Activated naive CD8-positive, alpha-beta T cell treated with anti-CD3 and anti-CD28 coated beads, Interleukin-2, amount 10 ng/mL, durations not matched to agents 7 days and 5 days (primary cell): Measurements from ENCODE around the gene CDIP1. TPM values are rescaled to one million over a fixed set of nuclear protein-coding genes. Genes with fewer than 3 reads are reported as not detected.

Experiments used
- ATAC-seq: fragments of 150-1000 bp; cut with Tn5 transposase; one replicate; pipeline ENCODE4 v1.10.0; 2021; ENCODE audit warnings: low read depth, moderate library complexity
- POLR2A ChIA-PET: fragments of 350-600 bp; sonication (Branson Sonifier 250); formaldehyde crosslinking; loops from one replicate; lab custom pipeline; 2021; ENCODE audit warnings: antibody characterized with exemption; lab: Charles Lee
- DNase-seq: peaks from one replicate; pipeline ENCODE4 v3.0.0; 2021
- H3K27ac Mint-ChIP-seq: one replicate; pipeline ENCODE4 v1.8.0; 2022; ENCODE audit warnings: mild to moderate bottlenecking, mixed read lengths
- H3K27me3 Mint-ChIP-seq: one replicate; pipeline ENCODE4 v1.8.0; 2022; ENCODE audit warnings: mild to moderate bottlenecking, moderate library complexity, mixed read lengths
- H3K36me3 Mint-ChIP-seq: one replicate; pipeline ENCODE4 v1.8.0; 2021; ENCODE audit warnings: mild to moderate bottlenecking, mixed read lengths
- H3K4me1 Mint-ChIP-seq: one replicate; pipeline ENCODE4 v1.8.0; 2021; ENCODE audit warnings: mixed read lengths
- H3K4me3 Mint-ChIP-seq: one replicate; pipeline ENCODE4 v1.8.0; 2022; ENCODE audit warnings: mild to moderate bottlenecking, moderate library complexity, mixed read lengths
- H3K9me3 Mint-ChIP-seq: one replicate; pipeline ENCODE4 v1.8.0; 2021; ENCODE audit warnings: mixed read lengths
- total RNA-seq, 2 experiments: library from RNA; stranded (reverse); gene quantifications; one replicate each; pipeline ENCODE4 v1.2.3, GENCODE V29; 2021

The CDIP1 gene
- total RNA-seq, 2 experiments from 2014 or later, result 36.3 to 42.1 TPM

- no peak overlapping the region for H3K27ac Mint-ChIP-seq
- H3K27me3 Mint-ChIP-seq, result no peaks in the 10 kb centered on the region
- ATAC-seq, result no peak
- no peak overlapping the region for H3K4me3 Mint-ChIP-seq
- POLR2A ChIA-PET, result interaction anchor here (0.6 kb wide), 1 partner anchor 293 kb away, joined by 3 read pairs; no protein-coding TSS in a partner anchor
- no peak for DNase-seq
- peaks cover 24% of the 10 kb centered on the region for H3K36me3 Mint-ChIP-seq
- no peaks in the 10 kb centered on the region for H3K9me3 Mint-ChIP-seq
- peaks cover 23% of the 10 kb centered on the region for H3K4me1 Mint-ChIP-seq
Observed at GRCh38 chr16:4468972-4469371, 69.6 kb downstream of the CDIP1 start.

DNA sequence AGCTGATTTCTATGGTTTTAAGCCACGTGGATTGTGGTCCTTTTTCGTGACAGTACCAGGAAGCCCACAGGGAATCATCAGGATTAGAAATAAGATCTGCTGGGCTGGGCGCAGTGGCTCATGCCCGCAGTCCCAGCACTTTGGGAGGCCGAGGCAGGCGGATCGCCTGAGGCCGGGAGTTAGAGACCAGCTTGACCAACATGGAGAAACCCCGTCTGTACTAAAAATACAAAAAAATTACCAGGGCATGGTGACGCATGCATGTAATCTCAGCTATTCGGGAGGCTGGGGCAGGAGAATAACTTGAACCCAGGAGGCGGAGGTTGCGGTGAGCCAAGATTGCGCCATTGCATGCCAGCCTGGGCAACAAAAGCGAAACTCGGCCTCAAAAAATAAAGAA lies 70.7 kb downstream of the CDIP1 start:
- H3K4me1 Mint-ChIP-seq, result peaks cover 18% of the 10 kb centered on the region
- peaks cover 26% of the 10 kb centered on the region for H3K36me3 Mint-ChIP-seq
- POLR2A ChIA-PET, result no interaction called here
- no peaks in the 10 kb centered on the region for H3K27me3 Mint-ChIP-seq
- no peak overlapping the region for H3K4me3 Mint-ChIP-seq
- ATAC-seq (no peak), DNase-seq (no peak)
- H3K27ac Mint-ChIP-seq, result no peak overlapping the region
- H3K9me3 Mint-ChIP-seq, result no peaks in the 10 kb centered on the region

DNA sequence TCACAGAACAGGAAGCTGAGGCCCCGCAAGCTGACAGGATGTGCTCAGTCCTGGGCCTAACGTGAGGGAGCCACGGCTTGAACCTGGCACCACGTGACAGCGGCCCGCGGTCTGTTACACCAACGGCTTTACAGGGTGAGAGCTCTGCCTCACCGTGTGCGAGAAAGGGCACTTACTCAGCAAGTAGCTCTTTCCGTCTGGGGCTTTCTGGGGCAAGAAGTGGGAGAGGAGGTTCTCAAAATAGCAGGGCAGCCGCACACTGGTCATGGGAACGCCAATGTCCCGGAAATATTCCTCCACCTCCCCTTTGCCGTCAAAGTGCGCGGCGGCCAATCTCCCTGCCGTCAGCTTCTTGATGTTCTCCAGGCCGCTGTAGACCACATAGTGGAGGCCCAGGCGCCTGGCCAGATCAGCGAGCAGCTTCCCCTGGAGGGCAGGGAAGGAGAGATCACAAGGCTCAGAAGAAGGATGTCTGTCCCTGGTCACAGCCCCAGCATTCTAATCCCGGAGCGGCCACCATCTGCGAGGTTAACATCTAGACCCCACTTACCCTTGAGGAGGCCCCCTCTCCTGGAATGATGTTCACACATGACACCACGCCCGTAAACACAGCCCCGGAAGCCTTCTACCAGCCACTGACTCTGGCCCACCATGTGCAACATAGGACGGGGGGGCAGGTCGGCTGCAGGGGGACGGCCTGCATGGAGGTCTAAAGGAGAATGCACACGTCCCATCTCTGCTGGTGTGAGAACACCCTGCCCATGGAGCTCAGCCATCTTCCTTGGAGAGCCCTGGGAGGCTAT lies 72.4 kb downstream of the CDIP1 start:
- peaks cover 24% of the 10 kb centered on the region for H3K36me3 Mint-ChIP-seq
- ATAC-seq (peak; percentile 81), DNase-seq (no peak)
- POLR2A ChIA-PET, result interaction anchor here (0.6 to 1.4 kb wide), 9 partner anchors 8 to 899 kb away, joined by 3 to 9 read pairs (median 4); partner anchors contain the start of gene NMRAL1
- peak overlapping the region; percentile 74 for H3K27ac Mint-ChIP-seq
- peaks cover 13% of the 10 kb centered on the region for H3K4me1 Mint-ChIP-seq
- H3K4me3 Mint-ChIP-seq, result peak overlapping the region; percentile 15
- no peaks in the 10 kb centered on the region for H3K27me3 Mint-ChIP-seq
- H3K9me3 Mint-ChIP-seq, result no peaks in the 10 kb centered on the region

DNA sequence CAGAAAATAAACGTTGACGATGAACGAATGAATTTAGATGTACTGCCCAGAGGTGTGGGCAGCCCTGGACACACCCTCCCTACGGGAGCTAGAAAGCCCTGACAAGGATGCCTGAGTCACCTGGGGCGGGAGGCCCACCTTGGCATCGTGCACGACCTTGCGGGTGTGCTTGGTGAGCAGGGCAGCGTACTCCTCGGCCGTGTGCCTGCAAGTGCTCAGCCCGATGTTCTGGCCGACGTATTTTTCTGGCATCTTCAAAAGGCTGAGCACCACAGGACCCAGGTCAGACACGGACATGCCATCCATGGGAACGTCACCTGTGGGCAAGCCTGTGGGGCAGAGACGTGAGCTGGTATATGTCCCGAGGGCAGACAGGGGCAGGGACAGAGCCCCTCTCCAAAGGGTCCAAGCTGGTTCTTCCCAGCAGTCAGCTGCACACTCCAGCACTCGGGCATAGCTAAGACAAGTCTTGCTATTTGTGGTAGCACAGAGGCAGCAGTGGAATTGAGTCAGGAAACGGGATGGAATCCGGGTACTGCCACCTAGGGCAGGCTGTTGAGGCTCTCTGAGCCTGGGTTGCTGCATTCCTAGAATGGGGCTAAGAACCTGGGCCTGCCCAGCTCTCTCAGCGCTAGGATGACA lies 74.9 kb downstream of the CDIP1 start:
- POLR2A ChIA-PET, result no interaction called here
- H3K27me3 Mint-ChIP-seq, result no peaks in the 10 kb centered on the region
- no peak overlapping the region for H3K4me3 Mint-ChIP-seq
- H3K27ac Mint-ChIP-seq, result no peak overlapping the region
- DNase-seq (no peak), ATAC-seq (no peak)
- no peaks in the 10 kb centered on the region for H3K9me3 Mint-ChIP-seq
- H3K4me1 Mint-ChIP-seq, result peaks cover 23% of the 10 kb centered on the region
- H3K36me3 Mint-ChIP-seq, result peaks cover 35% of the 10 kb centered on the region

GRCh38 chr16:4461250-4462085 lies 77.1 kb downstream of the CDIP1 start:
- POLR2A ChIA-PET, result no interaction called here
- Mint-ChIP-seq H3K4me1 (peaks cover 23% of the 10 kb centered on the region), H3K9me3 (no peaks in the 10 kb centered on the region), H3K27ac (no peak overlapping the region), H3K27me3 (no peaks in the 10 kb centered on the region), H3K36me3 (peaks cover 33% of the 10 kb centered on the region), H3K4me3 (no peak overlapping the region)
- no peak for DNase-seq
- ATAC-seq, result no peak

DNA sequence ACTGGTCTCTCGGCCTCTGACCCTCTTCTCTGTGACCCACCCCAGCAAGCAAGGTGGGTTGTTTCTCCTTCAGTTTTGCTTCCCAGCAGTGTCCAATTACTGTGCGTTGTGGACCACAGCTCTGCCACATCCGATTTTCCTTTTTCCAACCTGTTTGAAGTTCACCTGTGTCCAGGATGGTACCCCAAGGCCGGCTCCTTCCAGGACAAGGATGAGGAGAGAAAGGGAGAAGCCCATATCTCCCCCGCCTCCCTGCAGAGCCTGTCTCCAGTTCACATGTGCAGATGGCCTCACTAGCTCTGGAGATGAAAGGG lies 77.7 kb downstream of the CDIP1 start:
- POLR2A ChIA-PET, result interaction anchor here (0.6 kb wide), 1 partner anchor 62 kb away, joined by 3 read pairs; no protein-coding TSS in a partner anchor
- H3K9me3 Mint-ChIP-seq, result no peaks in the 10 kb centered on the region
- peaks cover 18% of the 10 kb centered on the region for H3K4me1 Mint-ChIP-seq
- no peaks in the 10 kb centered on the region for H3K27me3 Mint-ChIP-seq
- H3K36me3 Mint-ChIP-seq, result peaks cover 29% of the 10 kb centered on the region
- ATAC-seq (no peak), DNase-seq (no peak)
- H3K27ac Mint-ChIP-seq, result no peak overlapping the region
- H3K4me3 Mint-ChIP-seq, result no peak overlapping the region

Other genes with a start within 250 kb of the CDIP1 start
- gene GLIS2, start 222.7 kb downstream of the CDIP1 start, total RNA-seq, result under 1 TPM; 0.14 TPM
- gene PAM16, start 187.5 kb downstream of the CDIP1 start, total RNA-seq, result 10 to 100 TPM; 42.5 to 50.0 TPM
- gene VASN, start 166.9 kb downstream of the CDIP1 start, total RNA-seq, result under 1 TPM; 0.11 to 0.20 TPM
- 100 to 1,000 TPM; 168 to 186 TPM for gene CORO7, start 122.2 kb downstream of the CDIP1 start, total RNA-seq
- 10 to 100 TPM; 52.2 to 62.2 TPM for gene DNAJA3, start 112.9 kb downstream of the CDIP1 start, total RNA-seq
- 10 to 100 TPM; 64.5 to 64.6 TPM for gene NMRAL1, start 64.1 kb downstream of the CDIP1 start, total RNA-seq
- gene HMOX2, start 62.4 kb downstream of the CDIP1 start, total RNA-seq, result 10 to 100 TPM; 84.5 to 86.9 TPM
- gene C16orf96, start 17.6 kb upstream of the CDIP1 start, total RNA-seq, result under 1 TPM; 0.08 to 0.17 TPM
- 10 to 100 TPM; 21.3 to 23.7 TPM for gene UBALD1, start 76.1 kb upstream of the CDIP1 start, total RNA-seq
- 10 to 100 TPM; 84.4 to 91.7 TPM for gene MGRN1, start 86.1 kb upstream of the CDIP1 start, total RNA-seq
- 10 to 100 TPM; 40.7 to 42.7 TPM for gene NUDT16L1, start 154.8 kb upstream of the CDIP1 start, total RNA-seq
- 10 to 100 TPM; 20.4 to 20.5 TPM for gene ANKS3, start 195.5 kb upstream of the CDIP1 start, total RNA-seq
- under 1 TPM in 1 of 2 experiments, not detected in 1; 0.23 TPM for gene DNAAF8, start 195.8 kb upstream of the CDIP1 start, total RNA-seq
- gene ZNF500, start 228.4 kb upstream of the CDIP1 start, total RNA-seq, result 10 to 100 TPM; 22.5 to 23.8 TPM
- not detected for gene SEPTIN12, start 249.6 kb upstream of the CDIP1 start, total RNA-seq